ENCODE measurements around the gene DNM3. TPM values are rescaled to one million over a fixed set of nuclear protein-coding genes. Genes with fewer than 3 reads are reported as not detected.
A peak's percentile ranks its signal among the peaks of the same experiment; 100 is the strongest.

Gene DNM3
- total and polyA plus RNA-seq, 2 donors (not counting 1 experiment from before 2014, with no cell fraction given) = 1.0 to 1.3 TPM

DNA sequence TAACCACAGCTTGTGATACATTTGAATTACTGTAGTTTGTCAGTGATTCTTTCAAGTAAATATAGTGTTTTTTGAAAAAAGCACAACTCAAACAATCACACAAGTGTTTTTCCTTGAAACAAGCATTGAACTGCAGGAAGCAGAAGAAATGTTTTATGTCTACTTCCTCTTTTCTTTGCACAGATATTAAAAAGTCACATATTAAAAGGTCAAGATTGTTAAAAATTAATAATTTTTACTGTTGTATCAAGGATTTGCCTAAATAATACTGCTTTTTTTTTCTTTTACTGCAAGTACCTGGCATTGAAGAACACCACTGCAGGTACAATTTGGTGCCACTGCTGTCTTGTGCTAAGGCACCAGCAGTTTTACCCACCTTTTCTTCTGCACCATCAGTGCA is 365.0 kb downstream of the DNM3 start:
- H3K9me3 Mint-ChIP-seq (ENCODE audit: insufficient read depth) = no peaks in the 10 kb centered on the region
- no peak overlapping the region for H2AFZ ChIP-seq (ENCODE audit: insufficient read depth, low read depth, low read length, poor library complexity, severe bottlenecking)
- ATAC-seq (ENCODE audit: low read depth) = no peak
- H3K36me3 ChIP-seq (replicated peaks in 1 of 2; ENCODE audit: control extremely low read depth in 1 of 2, control insufficient read depth in 1 of 2, extremely low read depth in 1 of 2, insufficient read depth in 2 of 2, low read length in 1 of 2) = no peaks in the 10 kb centered on the region
- no peak overlapping the region for H3K27ac Mint-ChIP-seq
- no peak overlapping the region for H3K27ac ChIP-seq (ENCODE audit: low read length in 2 of 2)
- H3K27me3 Mint-ChIP-seq = no peaks in the 10 kb centered on the region
- no peak for DNase-seq
- H3K4me3 ChIP-seq (ENCODE audit: control extremely low read depth in 1 of 5, extremely low read depth in 1 of 5, insufficient read depth in 1 of 5, low read depth in 2 of 5, low read length in 4 of 5) = no peak overlapping the region
- H3K4me3 Mint-ChIP-seq = no peak overlapping the region
- TF ChIP-seq, protein P1, sequence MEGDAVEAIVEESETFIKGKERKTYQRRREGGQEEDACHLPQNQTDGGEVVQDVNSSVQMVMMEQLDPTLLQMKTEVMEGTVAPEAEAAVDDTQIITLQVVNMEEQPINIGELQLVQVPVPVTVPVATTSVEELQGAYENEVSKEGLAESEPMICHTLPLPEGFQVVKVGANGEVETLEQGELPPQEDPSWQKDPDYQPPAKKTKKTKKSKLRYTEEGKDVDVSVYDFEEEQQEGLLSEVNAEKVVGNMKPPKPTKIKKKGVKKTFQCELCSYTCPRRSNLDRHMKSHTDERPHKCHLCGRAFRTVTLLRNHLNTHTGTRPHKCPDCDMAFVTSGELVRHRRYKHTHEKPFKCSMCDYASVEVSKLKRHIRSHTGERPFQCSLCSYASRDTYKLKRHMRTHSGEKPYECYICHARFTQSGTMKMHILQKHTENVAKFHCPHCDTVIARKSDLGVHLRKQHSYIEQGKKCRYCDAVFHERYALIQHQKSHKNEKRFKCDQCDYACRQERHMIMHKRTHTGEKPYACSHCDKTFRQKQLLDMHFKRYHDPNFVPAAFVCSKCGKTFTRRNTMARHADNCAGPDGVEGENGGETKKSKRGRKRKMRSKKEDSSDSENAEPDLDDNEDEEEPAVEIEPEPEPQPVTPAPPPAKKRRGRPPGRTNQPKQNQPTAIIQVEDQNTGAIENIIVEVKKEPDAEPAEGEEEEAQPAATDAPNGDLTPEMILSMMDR (IDR thresholded peaks at IDR 0.05) = no peak
- TF ChIP-seq EZH2 (IDR thresholded peaks at IDR 0.05; ENCODE audit: borderline replicate concordance, insufficient read depth, low read depth, low read length, poor library complexity, severe bottlenecking) = no peak
- H3K9me3 ChIP-seq (ENCODE audit: control extremely low read depth in 1 of 3, control insufficient read depth in 2 of 3, insufficient read depth in 1 of 3, low read length in 2 of 3) = peaks cover 0 to 6% (median 0%) of the 10 kb centered on the region in 3 donors
- intact Hi-C loops (cut with micrococcal nuclease) = no loop called here
- POLR2A ChIA-PET = interaction anchor here (0.7 to 1.4 kb wide), 2 partner anchors 21 to 233 kb away, joined by 3 read pairs; no protein-coding TSS in a partner anchor
- H3K79me2 ChIP-seq (ENCODE audit: control insufficient read depth, insufficient read depth, low read length) = no peaks in the 10 kb centered on the region
- H3K4me2 ChIP-seq (replicated peaks; ENCODE audit: low read depth, low read length, poor library complexity, severe bottlenecking) = peak overlapping the region; percentile 10
- no peak overlapping the region for H3K9ac ChIP-seq (ENCODE audit: low read length)
- CTCF ChIA-PET = interaction anchor here (1.6 to 1.8 kb wide), 2 partner anchors 21 to 193 kb away, joined by 3 to 5 read pairs; no protein-coding TSS in a partner anchor
- no peaks in the 10 kb centered on the region for H4K20me1 ChIP-seq (ENCODE audit: control insufficient read depth, insufficient read depth, low read length, poor library complexity, severe bottlenecking)
- H3K4me1 ChIP-seq (ENCODE audit: control insufficient read depth in 2 of 2, insufficient read depth in 2 of 2, low read length in 2 of 2) = peaks cover 4 to 14% of the 10 kb centered on the region in 2 donors
- H3K27me3 ChIP-seq (replicated peaks in 1 of 4; ENCODE audit: control extremely low read depth in 1 of 4, control insufficient read depth in 3 of 4, insufficient read depth in 4 of 4, low read length in 3 of 4) = no peaks in the 10 kb centered on the region
- peaks cover 11% of the 10 kb centered on the region for H3K4me1 Mint-ChIP-seq

DNA sequence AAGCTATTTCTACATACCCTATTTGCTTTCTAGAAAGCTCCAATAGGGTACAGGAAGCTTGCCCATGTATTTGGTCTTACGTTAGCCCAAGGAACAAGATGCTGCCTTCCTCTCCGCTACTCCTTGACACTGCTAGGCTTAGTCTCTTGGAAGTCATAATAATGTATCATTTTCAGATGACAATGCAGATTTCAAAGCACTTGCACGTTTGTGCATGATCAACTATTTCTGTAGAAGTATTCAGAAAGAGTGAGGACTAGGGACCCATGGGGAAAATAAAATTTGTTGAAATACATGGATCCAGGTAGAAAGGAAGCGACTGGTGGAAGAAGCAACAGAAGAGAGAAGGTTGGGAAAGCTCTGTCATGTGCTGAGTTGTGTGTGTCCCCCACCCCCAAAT is 367.3 kb downstream of the DNM3 start:
- H3K4me1 Mint-ChIP-seq = peaks cover 9% of the 10 kb centered on the region
- Histone ChIP-seq H3K4me1 (ENCODE audit: control insufficient read depth in 2 of 2, insufficient read depth in 2 of 2, low read length in 2 of 2) (peaks cover 4 to 10% of the 10 kb centered on the region in 2 donors), H3K4me3 (ENCODE audit: control extremely low read depth in 1 of 5, extremely low read depth in 1 of 5, insufficient read depth in 1 of 5, low read depth in 2 of 5, low read length in 4 of 5) (no peak overlapping the region), H3K9ac (ENCODE audit: low read length) (no peak overlapping the region), H3K9me3 (ENCODE audit: control extremely low read depth in 1 of 3, control insufficient read depth in 2 of 3, insufficient read depth in 1 of 3, low read length in 2 of 3) (no peaks in the 10 kb centered on the region), H3K27me3 (replicated peaks in 1 of 4; ENCODE audit: control extremely low read depth in 1 of 4, control insufficient read depth in 3 of 4, insufficient read depth in 4 of 4, low read length in 3 of 4) (no peaks in the 10 kb centered on the region), H2AFZ (ENCODE audit: insufficient read depth, low read depth, low read length, poor library complexity, severe bottlenecking) (no peak overlapping the region), H3K79me2 (ENCODE audit: control insufficient read depth, insufficient read depth, low read length) (no peaks in the 10 kb centered on the region), H4K20me1 (ENCODE audit: control insufficient read depth, insufficient read depth, low read length, poor library complexity, severe bottlenecking) (no peaks in the 10 kb centered on the region), H3K4me2 (replicated peaks; ENCODE audit: low read depth, low read length, poor library complexity, severe bottlenecking) (no peak overlapping the region), H3K27ac (ENCODE audit: low read length in 2 of 2) (no peak overlapping the region), H3K36me3 (replicated peaks in 1 of 2; ENCODE audit: control extremely low read depth in 1 of 2, control insufficient read depth in 1 of 2, extremely low read depth in 1 of 2, insufficient read depth in 2 of 2, low read length in 1 of 2) (no peaks in the 10 kb centered on the region)
- DNase-seq = no peak
- intact Hi-C loops (cut with micrococcal nuclease) = no loop called here
- H3K27me3 Mint-ChIP-seq = no peaks in the 10 kb centered on the region
- no peak overlapping the region for H3K27ac Mint-ChIP-seq
- ATAC-seq (ENCODE audit: low read depth) = no peak
- no peak overlapping the region for H3K4me3 Mint-ChIP-seq
- no peaks in the 10 kb centered on the region for H3K9me3 Mint-ChIP-seq (ENCODE audit: insufficient read depth)
- 83% methylated on average over 2 of the region's 4 CpGs for WGBS (ENCODE audit: insufficient coverage)
- ChIA-PET POLR2A (no interaction called here), CTCF (interaction anchor here (1.3 to 1.4 kb wide), 2 partner anchors 206 to 235 kb away, joined by 3 read pairs; partner anchors contain the start of gene PIGC)
- TF ChIP-seq, protein P1 (IDR thresholded peaks at IDR 0.05) = no peak
- no peak for TF ChIP-seq EZH2 (IDR thresholded peaks at IDR 0.05; ENCODE audit: borderline replicate concordance, insufficient read depth, low read depth, low read length, poor library complexity, severe bottlenecking)
